ENCODE data around the gene LANCL2.
"Not testable (repeated sequence)": the region's sequence is repeated elsewhere in the genome, so short reads cannot be mapped to it uniquely, and the experiment has no call there.

LANCL2 gene, protein sequence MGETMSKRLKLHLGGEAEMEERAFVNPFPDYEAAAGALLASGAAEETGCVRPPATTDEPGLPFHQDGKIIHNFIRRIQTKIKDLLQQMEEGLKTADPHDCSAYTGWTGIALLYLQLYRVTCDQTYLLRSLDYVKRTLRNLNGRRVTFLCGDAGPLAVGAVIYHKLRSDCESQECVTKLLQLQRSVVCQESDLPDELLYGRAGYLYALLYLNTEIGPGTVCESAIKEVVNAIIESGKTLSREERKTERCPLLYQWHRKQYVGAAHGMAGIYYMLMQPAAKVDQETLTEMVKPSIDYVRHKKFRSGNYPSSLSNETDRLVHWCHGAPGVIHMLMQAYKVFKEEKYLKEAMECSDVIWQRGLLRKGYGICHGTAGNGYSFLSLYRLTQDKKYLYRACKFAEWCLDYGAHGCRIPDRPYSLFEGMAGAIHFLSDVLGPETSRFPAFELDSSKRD

DNA sequence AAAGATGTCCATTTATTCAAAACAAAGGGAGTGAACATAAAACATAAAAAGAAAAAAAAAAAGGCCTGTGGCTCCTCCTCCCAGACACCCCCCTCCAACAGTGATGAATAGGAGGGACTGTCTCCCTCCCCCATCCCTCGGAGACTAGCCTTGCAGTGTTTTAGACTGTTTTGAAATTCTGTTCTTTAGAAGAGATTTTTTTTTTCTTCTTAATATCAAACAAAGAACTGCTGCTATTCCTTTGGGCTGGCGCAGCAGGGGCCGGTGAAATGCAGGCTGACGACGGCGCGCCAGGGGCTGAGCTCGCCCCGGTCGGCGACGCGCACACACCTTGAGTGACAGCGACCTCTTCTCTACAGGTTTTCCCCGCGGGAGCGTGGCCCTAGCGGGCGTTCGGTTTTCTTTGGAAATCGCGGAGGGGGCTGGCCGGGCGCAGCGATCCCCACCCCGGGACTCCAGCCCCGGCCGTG, at the start of gene LANCL2:
Gene LANCL2 (plus strand): TSS at position 133 of the 470 bp plus-strand sequence. CDS start 689 bp downstream, outside the sequence.
- no peak for DNase-seq

DNA sequence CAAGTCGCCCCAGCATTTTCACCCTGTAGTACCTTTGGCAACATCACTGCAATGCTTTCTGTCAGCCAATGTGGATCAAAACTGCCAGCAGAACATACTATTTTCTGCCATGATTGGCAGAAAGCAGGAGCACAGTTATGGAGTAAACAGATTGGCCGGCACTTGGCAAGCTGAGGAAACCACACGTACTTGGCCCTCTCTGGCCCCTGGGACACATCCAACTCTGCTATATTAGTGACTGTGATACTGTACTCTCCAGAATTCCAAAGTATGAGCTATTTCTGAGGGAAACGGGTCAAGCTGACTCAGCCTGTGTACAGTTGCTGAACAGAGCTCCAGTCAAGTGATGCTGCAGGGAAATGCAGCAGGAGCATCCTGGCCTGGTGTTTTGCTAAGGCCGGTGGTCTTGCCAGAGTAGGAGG, 39.8 kb upstream of the LANCL2 start:
- DNase-seq = peak; percentile 96

- no peak for DNase-seq
Observed at GRCh38 chr7:55326081-55326835, 38.9 kb upstream of the LANCL2 start.

- no peak for DNase-seq
Observed at GRCh38 chr7:55326945-55327626, 38.1 kb upstream of the LANCL2 start.

- DNase-seq = no peak
Observed at GRCh38 chr7:55335151-55335550, 30.0 kb upstream of the LANCL2 start.

GRCh38 chr7:55335786-55336185, 29.4 kb upstream of the LANCL2 start:
- DNase-seq = no peak

DNA sequence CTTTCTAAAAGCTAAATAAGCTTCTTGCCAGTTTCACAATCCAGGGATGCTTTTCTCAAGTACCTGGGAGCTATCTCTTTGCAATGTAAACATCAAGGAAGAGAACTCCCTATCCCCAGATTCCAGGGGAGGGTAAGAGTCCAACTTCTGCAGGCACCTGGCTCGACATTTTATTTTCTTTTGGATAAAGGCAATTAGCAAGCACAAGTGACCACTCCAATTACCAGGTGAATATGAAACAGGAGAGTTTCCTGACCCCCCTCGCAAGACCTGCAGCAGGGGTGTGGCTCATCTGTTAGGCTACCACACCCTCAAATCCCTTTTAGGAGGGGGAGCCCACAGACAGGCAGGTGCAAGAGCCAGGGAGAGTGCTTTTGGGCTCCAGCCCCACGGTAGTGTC, 28.6 kb upstream of the LANCL2 start:
- no peak for DNase-seq

DNA sequence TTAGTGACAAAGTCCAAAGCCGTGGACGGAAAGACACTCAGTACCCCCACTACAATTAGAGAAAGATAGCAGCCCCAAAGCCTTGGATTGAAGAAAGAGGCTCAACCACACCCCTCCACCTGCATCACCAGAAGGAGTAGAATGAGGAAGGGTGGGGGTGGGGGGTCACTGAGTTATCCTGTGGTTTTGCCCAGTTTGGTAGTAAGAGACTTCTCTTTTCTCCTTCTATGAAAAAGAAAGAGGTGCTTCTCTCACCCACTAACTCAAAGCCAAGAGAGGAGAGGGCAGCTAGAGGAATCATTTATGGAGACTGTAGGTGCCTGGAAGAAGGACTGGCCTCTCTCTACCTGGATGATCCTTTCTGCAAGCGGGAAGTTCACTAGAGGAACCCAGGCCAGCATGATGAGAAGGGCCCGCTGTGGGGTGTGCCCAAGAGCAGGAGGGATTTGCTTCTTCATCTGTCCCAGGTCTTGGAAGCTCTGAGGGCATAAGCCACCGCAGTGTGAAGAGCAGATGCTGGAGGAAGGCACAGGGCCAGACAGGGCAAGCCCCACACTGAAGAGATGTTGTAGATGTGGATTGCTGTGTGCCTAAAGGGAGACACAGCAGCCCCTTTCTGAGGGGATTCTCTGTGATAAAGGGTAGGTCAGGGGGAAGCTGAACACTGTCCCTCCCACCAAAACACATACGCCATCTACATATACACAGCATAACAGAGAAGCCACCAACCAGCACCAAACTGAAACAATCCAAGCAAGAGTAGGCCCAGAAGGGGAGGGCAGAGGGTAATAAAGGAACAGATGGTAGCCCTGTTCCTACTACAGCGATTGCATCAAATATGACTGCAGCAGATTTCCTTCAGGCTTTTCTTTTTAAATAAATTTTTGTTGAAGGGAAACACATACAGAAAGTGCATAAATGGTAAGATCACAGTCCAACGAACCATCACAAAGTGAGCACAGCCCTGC, 25.8 kb upstream of the LANCL2 start:
- DNase-seq = no peak

DNA sequence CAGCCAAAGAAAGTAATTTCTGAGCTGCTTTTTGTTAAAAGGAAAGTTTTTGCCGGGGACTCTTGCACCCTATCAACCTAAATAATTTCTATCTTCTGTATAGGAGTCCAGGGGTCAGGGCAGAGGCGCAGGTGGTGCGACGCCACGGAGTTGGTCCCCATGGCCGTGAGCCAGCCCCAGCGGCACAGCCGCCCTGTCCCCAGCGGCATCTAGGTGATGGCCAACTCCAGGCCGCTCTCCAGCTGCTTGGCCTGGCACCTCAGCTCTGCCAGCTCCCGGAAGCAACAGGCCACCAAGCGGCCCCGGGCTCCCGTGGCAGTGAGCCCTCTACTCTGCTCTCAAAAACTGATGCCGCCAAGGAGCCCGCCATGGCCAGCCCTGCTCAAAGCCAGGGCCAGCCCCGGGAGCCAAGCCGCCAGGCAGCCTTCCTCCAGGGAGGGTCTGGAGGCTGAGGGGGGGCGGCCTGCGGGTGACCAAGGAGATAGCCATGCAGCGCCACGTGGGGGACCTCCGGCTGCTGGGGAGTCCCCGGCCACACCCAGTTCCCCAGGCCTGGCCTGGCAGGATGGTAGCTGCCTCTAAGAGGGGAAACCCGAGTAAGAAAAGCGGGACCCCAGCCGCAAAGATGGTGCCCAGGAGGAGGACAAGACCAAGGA, 22.8 kb upstream of the LANCL2 start:
- DNase-seq = no peak

DNA sequence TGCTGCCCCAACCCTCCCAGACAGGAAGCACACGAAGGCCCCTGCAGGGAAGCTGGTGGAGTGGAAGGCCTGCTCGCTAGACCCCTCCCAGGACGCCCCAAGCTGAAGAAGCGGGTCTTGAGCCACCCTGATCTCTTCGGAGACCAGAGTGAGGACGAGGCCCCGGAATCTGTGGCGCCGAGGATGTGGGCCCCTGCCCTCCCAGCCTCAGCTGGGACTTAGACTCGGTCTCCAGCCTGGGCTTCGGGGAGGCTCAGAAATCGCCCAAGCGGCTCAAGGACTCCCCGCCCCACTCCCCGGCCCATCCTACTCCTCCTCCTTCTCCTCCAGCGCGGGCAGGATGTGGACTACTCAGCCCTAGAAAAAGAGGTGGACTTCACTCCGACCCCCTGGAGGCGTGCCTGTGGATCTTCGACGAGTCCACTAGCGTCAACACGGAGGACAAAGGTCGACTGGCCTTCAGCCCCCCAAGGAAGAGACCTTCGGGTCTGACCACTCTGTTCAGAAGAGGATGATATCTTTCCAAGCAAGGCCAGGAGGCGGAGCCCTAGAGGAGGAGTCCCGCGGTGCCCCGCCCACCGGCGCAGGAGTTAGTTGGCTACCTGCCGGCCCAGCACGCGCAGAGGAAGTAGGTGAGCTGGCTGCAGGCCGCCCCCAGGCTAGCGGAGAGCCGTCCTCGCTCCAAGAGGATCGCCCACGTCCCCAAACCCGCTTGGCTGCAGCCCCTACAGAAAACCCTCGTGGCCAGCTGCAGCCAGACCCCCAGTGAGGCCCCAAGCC, 21.9 kb upstream of the LANCL2 start:
- no peak for DNase-seq

GRCh38 chr7:55343860-55344606, 21.1 kb upstream of the LANCL2 start:
- DNase-seq = no peak

GRCh38 chr7:55344840-55345239, 20.3 kb upstream of the LANCL2 start:
- no peak for DNase-seq

DNA sequence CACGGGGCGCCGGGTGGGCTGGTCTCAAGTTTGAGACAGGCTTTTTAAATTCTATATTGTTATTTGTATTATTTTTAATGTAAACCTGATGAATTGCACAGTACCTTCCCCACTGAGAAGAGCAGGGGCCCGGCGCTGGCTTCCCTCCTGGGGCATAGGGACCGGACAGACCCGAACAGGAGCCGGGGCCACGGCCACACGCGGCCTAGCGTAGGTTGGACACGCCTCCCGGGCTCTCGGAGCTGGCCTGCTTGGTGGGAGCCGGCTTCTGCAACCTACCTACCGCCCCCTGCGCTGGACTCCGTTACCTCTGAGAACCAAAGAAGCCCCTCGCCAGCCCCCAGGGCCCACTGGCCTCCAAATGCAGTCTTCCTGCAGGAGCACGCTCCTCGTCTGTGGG, 19.8 kb upstream of the LANCL2 start:
- DNase-seq = no peak

- DNase-seq = peak; percentile 45
Observed at GRCh38 chr7:55348502-55348901, 16.6 kb upstream of the LANCL2 start.

DNA sequence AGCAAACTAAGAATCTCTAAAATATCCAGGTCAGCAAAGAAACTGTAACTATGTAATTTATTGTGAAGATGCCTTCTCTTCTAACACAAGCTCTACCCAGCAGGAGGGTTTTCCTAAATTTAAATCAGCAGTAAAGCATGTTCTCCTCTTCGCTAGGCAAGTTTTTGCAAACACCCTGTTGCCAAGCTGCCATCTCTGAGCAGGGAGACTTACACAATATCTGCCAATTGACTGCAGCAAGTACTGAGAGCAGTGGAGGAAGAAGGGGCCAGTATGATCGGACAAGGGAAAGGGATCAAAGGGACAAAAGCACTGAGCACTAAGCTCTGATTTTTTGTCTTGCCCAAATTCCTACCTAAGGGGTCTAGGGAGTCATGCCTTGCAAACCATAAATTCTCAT, 16.0 kb upstream of the LANCL2 start:
- peak; percentile 18 for DNase-seq

DNA sequence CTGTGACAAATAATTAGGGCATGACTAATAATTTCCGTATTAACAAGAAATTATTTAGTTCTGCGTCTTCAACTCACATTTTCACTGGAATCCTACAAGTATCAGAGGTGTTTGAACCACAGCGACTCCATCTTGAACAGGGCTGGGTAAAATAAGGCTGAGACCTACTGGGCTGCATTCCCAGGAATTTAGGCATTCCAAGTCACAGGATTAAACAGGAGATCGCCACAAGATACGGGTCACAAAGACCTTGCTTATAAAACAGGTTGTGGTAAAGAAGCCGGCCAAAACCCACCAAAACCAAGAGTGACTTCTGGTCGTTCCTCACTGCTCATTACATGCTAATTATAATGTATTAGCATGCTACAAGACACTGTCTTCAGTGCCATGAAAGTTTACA, 14.9 kb upstream of the LANCL2 start:
- DNase-seq = no peak

DNA sequence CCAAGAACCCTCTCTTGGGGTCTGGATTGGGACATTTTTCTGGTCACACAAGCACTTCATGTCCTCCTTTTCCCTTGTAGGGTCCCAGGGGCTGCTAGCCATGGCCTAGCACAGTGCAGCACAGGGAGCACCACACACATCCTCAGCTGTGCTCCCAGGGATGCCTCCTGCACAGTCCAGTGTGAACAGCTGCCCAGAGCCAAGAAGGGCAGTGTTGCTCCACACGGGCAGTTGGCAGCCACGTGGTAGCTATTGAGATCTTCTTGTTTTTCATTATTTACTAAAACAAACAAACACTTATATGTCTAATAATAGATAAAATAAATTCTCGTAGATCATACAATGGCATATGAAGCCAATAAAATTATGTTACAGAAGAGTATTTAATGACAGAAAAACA, 13.9 kb upstream of the LANCL2 start:
- DNase-seq = no peak

DNA sequence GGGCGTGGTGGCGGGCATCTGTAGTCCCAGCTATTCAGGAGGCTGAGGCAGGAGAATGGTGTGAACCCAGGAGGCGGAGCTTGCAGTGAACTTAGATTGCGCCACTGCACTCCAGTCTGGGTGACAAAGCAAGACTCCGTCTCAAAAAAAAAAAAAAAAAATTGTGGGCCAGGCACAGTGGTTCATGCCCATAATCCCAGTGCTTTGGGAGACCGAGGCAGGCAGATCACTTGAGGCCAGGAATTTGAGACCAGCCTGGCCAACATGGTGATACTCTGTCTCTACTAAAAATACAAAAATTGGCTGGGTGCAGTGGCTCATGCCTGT, 12.2 kb upstream of the LANCL2 start:
- not testable (repeated sequence) for DNase-seq

DNA sequence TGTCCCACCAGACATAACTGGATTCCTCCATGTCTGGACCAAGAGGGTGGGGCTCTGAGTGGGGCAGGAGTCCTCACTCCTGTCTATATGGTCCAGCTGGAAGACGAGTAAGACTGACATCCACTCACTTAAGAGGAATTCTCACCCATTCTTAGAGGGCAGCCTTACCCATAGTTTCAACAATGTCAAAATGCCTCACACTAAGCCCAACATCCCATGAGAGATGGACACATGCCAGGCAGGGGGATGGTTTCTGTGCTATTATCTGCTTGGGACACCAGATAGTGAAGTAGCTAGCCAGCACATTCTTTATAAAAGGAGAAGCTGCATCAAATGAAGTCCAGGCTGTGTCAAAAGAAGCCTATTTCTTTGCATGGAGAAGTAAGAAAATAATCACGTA, 4.7 kb upstream of the LANCL2 start:
- no peak for DNase-seq

GRCh38 chr7:55361560-55361959, 3.6 kb upstream of the LANCL2 start:
- no peak for DNase-seq
